NK-92 (cell line): ENCODE measurements around the gene EFHC1.

Experiments
- DNase-seq: peaks from one replicate; lab custom pipeline; 2025; ENCODE audit not compliant: unreplicated experiment; lab: John Stamatoyannopoulos, UW

Gene EFHC1

DNA sequence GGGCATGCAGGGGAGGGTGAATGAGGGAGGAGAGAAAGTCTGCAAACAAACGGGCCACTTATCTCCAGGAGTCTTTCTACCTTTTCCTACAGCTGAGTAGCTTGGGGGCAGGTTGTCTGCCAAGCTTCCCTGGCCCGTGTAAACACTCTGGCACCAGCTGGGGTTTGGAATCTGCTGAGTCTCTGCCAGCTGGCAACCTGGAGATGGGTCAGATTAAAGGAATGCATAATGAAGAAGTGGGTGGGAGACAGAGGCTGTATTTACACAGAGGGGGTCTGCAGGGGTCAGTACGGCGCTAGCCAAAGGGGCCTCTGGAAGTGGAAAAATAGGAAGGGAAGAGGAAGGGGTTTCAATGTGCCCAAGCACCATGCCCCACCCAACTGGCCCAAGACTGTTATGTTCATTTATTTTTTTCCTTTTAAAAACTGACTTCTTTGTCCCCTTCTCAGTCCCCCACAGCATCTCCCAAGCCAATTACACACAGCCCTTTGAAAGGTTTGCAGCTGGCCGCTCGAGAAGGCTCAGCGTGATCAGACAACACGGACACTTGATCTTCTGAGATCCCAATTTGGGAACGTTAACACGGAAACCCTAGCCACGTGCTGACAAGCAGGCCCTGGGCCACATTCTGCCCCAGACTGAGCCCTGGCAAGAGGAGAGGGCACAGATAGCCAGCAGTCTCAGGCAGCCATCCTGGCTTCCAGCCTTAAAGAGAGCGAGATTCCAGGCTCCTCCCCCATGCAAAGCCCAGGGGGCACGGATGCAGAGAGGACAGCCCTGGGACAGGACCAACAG, 131.5 kb downstream of the EFHC1 start:
- DNase-seq: no peak

- no peak for DNase-seq
Observed at GRCh38 chr6:52552278-52552643, 132.1 kb downstream of the EFHC1 start.

GRCh38 chr6:52553158-52553557, 133.0 kb downstream of the EFHC1 start:
- DNase-seq: no peak

DNA sequence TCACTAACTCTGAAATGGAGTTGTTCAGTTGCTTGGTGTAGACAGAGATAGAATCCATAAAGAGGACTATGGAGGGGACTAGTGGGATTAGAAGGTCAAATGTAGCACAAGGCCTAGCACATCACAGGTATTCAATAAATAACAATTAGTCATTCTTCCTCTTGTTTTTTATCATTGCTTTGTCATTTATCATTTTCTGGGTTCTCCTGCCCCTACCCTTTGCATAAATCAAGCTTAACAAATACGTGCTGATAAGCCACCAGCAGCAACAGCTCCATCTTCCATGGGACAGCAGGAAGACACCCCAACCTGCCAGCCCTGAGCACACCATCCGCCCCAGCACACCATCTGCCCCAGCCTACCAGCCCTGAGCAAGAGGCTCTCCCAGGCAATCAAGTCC, 133.6 kb downstream of the EFHC1 start:
- no peak for DNase-seq

- DNase-seq: no peak
Observed at GRCh38 chr6:52554684-52555280, 134.6 kb downstream of the EFHC1 start.

DNA sequence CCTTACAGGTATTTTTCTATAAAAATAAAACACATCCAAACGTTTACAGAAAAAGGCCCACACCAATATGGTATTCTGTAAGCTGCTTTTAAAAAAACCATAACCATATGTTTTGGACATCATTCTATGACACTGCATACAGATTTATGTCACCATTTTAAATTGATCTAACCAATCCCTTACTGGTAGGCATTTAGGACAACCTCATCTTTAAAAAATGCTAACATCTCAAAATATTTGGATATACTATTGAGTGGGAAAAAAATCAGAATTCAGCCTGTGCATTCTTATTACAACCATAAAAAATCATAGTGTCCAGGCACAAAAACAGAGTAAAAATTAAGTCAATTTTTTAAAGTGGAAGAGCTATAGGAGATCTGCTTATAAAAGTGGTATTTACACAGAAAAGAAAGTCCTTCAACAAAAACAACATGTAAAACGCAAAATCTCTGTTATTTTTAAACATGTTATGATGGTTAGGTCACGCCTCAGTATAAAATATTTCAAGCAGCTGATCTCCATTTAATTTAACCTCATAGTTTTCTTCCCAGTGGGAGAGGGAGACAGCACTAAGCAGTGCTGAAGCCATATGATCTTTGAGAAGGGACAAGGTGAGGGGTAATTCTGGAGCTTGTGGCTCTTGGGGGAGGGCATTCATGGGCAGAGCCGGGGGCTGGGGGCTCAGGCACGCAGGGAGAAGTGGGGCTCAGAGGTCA, 135.5 kb downstream of the EFHC1 start:
- DNase-seq: no peak

GRCh38 chr6:52557389-52558265, 137.5 kb downstream of the EFHC1 start:
- no peak for DNase-seq

GRCh38 chr6:52558266-52559000, 138.3 kb downstream of the EFHC1 start:
- no peak for DNase-seq

DNA sequence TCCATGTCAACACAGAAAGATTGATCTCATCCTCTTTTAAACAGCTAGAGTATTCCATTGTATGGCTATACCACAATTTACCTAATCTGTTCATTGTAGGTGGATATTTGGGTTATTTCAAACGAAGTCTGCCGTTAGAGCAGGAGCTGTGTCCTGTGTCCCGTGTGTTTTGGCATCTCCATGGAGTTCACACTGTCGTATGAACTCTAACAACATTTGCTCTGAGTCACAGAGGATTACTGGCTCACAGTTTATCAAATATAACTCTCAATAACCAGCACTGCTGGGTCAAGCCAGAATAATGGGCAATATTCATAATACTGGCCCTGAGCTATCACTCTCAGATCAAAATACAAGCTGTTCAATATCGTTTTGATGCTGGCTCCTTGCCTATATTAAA, 140.3 kb downstream of the EFHC1 start:
- DNase-seq: no peak

- no peak for DNase-seq
Observed at GRCh38 chr6:52562911-52563310, 142.8 kb downstream of the EFHC1 start.

- DNase-seq: no peak
Observed at GRCh38 chr6:52564856-52565255, 144.7 kb downstream of the EFHC1 start.

DNA sequence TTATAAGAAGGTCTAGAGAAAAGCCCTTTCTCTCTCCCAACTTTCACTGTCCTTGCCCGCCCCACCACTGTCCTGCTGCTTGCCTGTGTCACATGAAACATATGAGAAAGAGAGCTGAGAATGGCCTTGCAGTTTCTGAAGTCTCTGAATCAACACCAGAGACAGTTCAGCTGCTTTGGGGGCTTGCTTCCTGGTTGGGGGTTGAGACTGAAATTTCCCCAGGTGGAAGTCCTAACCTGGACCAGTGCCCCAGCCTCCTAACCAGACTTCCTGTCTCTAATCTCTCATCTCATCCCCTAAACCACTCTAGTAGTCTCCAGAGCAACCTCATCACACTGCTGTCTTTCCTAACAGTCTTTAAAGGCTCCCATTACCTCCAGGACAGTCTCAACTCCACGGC, 146.1 kb downstream of the EFHC1 start:
- DNase-seq: no peak

DNA sequence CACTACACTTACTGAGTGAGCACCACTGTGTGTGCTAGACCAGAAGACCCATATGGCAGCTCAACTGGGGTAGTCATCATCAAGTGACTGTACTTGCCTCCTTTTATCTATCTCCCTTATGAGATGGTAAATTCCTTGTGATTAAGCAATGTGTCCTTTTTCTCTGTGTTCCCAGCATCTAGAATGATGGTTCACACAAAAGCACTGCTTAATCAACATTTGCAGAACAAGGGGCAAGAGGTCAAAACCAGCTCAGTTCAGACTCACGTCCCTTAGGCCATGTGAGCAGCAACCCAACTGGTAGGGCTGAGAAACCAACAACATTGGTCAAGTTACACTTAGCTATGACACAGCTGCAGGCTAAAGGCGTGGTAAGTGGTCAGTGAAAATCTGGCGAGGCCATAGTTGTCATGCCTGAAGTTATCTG, 146.7 kb downstream of the EFHC1 start:
- no peak for DNase-seq

DNA sequence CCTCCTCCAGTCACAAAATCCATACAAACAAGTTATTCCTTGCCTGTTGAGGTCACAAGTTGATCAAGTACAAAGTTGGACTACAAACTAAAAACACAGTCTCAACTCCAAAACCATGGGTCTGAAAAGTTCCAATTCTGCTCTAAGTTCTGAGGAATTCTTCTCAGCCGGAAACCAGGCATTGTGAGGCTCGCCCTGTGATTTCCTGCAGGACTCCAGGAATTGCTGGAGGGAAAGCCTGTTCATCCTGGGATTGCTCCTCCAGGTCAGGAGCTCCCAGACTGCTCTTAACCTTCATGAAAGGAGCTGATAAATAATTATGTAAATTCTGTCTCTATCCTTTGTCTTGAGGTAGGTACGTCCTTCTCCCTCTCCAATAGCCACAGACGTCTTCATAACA, 148.2 kb downstream of the EFHC1 start:
- DNase-seq: no peak

DNA sequence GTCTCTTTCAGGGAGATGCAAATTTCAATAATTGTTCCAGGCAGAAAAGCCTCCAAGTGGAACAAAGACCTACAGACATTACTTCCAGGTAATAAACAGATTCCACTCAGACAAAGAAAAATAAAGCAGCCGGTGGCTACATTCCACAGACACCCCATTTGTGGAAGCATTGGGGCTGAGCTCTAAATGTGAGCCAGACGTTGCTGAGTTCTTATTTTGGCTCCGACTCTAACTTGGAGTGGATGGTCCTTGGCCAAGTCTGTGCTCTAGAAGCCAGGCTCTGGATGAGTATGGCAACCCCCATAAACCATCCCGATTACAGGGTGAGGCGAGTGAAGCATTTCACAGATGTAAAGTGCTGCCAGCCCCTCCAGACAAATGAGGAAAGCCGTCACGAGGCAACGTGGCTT, 150.2 kb downstream of the EFHC1 start:
- no peak for DNase-seq

DNA sequence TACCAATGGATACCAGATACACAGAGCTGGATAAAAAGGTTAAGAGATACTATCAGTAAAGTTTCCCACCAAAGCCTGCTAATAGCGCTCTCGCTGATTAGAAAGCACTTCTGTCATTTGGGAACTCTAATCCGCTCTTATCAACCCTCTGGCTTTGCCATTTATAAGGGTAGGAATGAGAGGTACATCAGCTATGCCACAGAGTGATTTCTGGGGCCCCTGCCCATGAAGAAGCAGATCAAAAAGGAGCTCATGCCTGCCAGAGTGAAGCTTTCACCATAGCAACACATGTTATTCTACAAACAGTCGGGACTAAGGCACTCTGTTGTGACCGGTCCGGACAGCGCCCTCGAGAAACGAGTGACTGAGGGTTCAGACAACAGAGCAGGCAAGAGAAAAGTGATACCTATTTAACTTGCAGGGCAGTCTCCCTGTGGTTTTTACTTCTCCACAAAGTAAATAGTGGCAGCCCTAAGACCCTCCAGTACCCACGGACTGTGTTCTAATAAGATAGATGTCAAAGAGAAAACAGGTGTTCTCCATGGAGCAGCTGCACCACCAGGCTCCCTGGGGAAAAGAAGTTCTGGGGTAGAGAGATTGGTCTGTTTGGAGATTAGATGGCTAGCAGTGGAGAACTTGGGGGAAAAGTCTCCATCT, 151.1 kb downstream of the EFHC1 start:
- DNase-seq: no peak

DNA sequence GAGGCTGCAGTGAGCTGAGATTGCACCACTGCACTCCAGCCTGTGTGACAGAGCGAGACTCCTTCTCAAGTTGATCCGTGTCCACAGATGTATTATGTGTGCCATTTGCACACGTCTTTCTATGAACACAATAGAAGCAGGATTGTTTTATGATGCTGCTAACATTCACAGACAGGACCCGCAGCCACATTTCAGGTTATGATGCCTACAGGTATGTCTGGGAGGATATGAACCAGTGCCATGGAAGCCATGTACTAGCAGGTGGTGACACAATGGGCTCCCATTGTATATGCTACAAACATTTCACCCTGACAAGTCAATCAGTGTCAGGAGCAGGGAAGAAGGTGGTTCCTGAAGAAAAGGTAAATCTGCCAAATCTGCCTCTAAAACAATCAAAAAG, 152.4 kb downstream of the EFHC1 start:
- no peak for DNase-seq

DNA sequence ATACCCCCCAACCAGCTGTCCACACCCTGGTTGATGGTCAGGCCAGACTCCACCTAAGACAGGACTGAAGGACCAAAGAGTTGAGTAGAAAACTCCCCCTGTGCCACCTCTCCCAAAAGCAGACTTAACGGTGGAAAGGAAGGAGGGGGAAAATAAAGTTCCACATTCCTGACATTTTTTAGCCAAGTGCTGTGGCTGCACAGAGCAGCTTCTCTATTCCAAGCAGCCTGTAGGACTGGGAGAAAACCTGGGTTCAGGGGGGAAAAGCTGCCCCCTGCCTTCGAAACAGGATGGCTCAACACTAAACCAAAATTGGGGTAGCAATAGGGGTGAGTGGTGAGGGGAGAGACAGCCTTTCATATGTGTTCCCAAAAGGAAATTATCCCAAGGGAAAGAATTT, 153.2 kb downstream of the EFHC1 start:
- DNase-seq: no peak
